Liver (tissue), 9 donors: ENCODE data around the gene FUNDC2. TPM values are rescaled to one million over a fixed set of nuclear protein-coding genes. Genes with fewer than 3 reads are reported as not detected.

Experiments used
- DNase-seq: peaks from one replicate; pipeline ENCODE4 v3.0.0-alpha.2; 2017; ENCODE audit warnings: low spot score
- H3K27ac ChIP-seq, 2 donors: one replicate each; pipeline ENCODE4 v1.7.0; 2013; ENCODE audit warnings: inconsistent platforms in 2 of 2, low read length in 2 of 2, control low read depth in 1 of 2, low read depth in 1 of 2, mild to moderate bottlenecking in 1 of 2
- H3K27me3 ChIP-seq, 4 donors: one replicate each; pipeline versions ENCODE4 v1.6.1 to v1.7.0; 2013; ENCODE audit warnings: low read length in 3 of 4, inconsistent platforms in 1 of 4, mild to moderate bottlenecking in 1 of 4, moderate library complexity in 1 of 4; ENCODE audit not compliant: control insufficient read depth in 4 of 4, insufficient read depth in 4 of 4
- H3K36me3 ChIP-seq, 4 donors: one replicate each; pipeline versions ENCODE4 v1.6.1 to v1.7.0; 2013; ENCODE audit warnings: low read length in 3 of 4, mild to moderate bottlenecking in 3 of 4, low read depth in 1 of 4, moderate library complexity in 1 of 4; ENCODE audit not compliant: control insufficient read depth in 4 of 4, insufficient read depth in 3 of 4
- H3K4me1 ChIP-seq, 4 donors: one replicate each; pipeline versions ENCODE4 v1.6.1 to v1.7.0; 2013; ENCODE audit warnings: low read length in 3 of 4, mild to moderate bottlenecking in 3 of 4, moderate library complexity in 1 of 4; ENCODE audit not compliant: control insufficient read depth in 4 of 4, insufficient read depth in 4 of 4
- H3K4me3 ChIP-seq, 3 donors: one replicate each; pipeline versions ENCODE4 v1.6.1 to v1.7.0; 2013; ENCODE audit warnings: low read length in 3 of 3, control low read depth in 1 of 3, low read depth in 1 of 3, mild to moderate bottlenecking in 1 of 3
- H3K9ac ChIP-seq, 2 donors: one replicate each; pipeline ENCODE4 v1.7.0; 2013; ENCODE audit warnings: low read length in 2 of 2, mild to moderate bottlenecking in 2 of 2, moderate library complexity in 2 of 2, control low read depth in 1 of 2, low read depth in 1 of 2
- H3K9me3 ChIP-seq, 4 donors: one replicate each; pipeline versions ENCODE4 v1.6.1 to v1.7.0; 2013; ENCODE audit warnings: low read length in 3 of 4; ENCODE audit not compliant: control insufficient read depth in 4 of 4
- ATF3 ChIP-seq: IDR thresholded peaks from 2 replicates; pipeline ENCODE4 v1.6.1; 2016; ENCODE audit warnings: antibody characterized with exemption
- CTCF ChIP-seq: fragments of 150-350 bp; IDR thresholded peaks from 2 replicates; pipeline ENCODE4 v1.5.1; 2017; ENCODE audit warnings: improper control_type of control experiment, low read depth, low read length; ENCODE audit not compliant: missing input control
- FOXA1 ChIP-seq: IDR thresholded peaks from 2 replicates; pipeline ENCODE4 v1.6.1; 2016; ENCODE audit warnings: antibody characterized with exemption
- FOXA2 ChIP-seq: IDR thresholded peaks from 2 replicates; pipeline ENCODE4 v1.6.1; 2016; ENCODE audit warnings: antibody characterized with exemption
- GABPA ChIP-seq, 2 donors: IDR thresholded peaks in 1 of 2; conservative IDR thresholded peaks in 1 of 2; 2 replicates each; pipeline ENCODE4 v1.6.1; 2016; ENCODE audit warnings: antibody characterized with exemption in 2 of 2, mild to moderate bottlenecking in 1 of 2, moderate library complexity in 1 of 2
- HNF4G ChIP-seq: IDR thresholded peaks from 2 replicates; pipeline ENCODE4 v1.6.1; 2016; ENCODE audit warnings: antibody characterized with exemption
- JUND ChIP-seq, 2 donors: IDR thresholded peaks; 2 replicates each; pipeline ENCODE4 v1.6.1; 2016; ENCODE audit warnings: antibody characterized with exemption in 2 of 2
- MAX ChIP-seq: IDR thresholded peaks from 2 replicates; pipeline ENCODE4 v1.6.1; 2016; ENCODE audit warnings: antibody characterized with exemption
- NR2F2 ChIP-seq: IDR thresholded peaks from 2 replicates; pipeline ENCODE4 v1.6.1; 2016; ENCODE audit warnings: antibody characterized with exemption
- RAD21 ChIP-seq, 2 donors: IDR thresholded peaks; 2 replicates each; pipeline ENCODE4 v1.6.1; 2016; ENCODE audit warnings: antibody characterized with exemption in 2 of 2, mild to moderate bottlenecking in 2 of 2
- REST ChIP-seq: IDR thresholded peaks from 2 replicates; pipeline ENCODE4 v1.6.1; 2016; ENCODE audit warnings: antibody characterized with exemption, mild to moderate bottlenecking
- RXRA ChIP-seq, 2 donors: IDR thresholded peaks; 2 replicates each; pipeline ENCODE4 v1.6.1; 2017 to 2018; ENCODE audit warnings: antibody characterized with exemption in 2 of 2, mild to moderate bottlenecking in 1 of 2
- SP1 ChIP-seq: IDR thresholded peaks from 2 replicates; pipeline ENCODE4 v1.6.1; 2018; ENCODE audit warnings: antibody characterized with exemption, mild to moderate bottlenecking
- TAF1 ChIP-seq: conservative IDR thresholded peaks from 2 replicates; pipeline ENCODE4 v1.6.1; 2016; ENCODE audit warnings: antibody characterized with exemption, mild to moderate bottlenecking
- YY1 ChIP-seq: IDR thresholded peaks from 2 replicates; pipeline ENCODE4 v1.6.1; 2016; ENCODE audit warnings: antibody characterized with exemption, mild to moderate bottlenecking
- ZBTB33 ChIP-seq: IDR thresholded peaks from 2 replicates; pipeline ENCODE4 v1.6.1; 2016; ENCODE audit warnings: antibody characterized with exemption
- WGBS: extraction: QIAGEN DNeasy Blood & Tissue Kit; methylation state at CpG from one replicate; pipeline ENCODE4 v1.1.7; 2013; 5-methylcytosine and 5-hydroxymethylcytosine counted together
- polyA plus RNA-seq, 2 donors: library from polyadenylated mRNA; stranded (reverse) in 1 of 2; unstranded in 1 of 2; fragments of 200-250 nt in 1 of 2; fragments of >200 nt in 1 of 2; fragmentation: Nextera tagmentation in 1 of 2; extraction: Ambion mirVana in 1 of 2; gene quantifications; one replicate each; pipeline versions ENCODE4 v1.2.1 to v1.2.3, GENCODE V29; 2013 to 2015
- total RNA-seq, 2 donors: library from RNA; depleted of rRNA; stranded (reverse); fragments of >200 nt; gene quantifications; one replicate each; pipeline ENCODE4 v1.2.3, GENCODE V29; 2014
- donor health status: healthy.
- donor health status: healthy.
- donor health status: healthy.
- donor health status: healthy.
- donor health status: healthy.

FUNDC2 gene
- total and polyA plus RNA-seq, 4 donors: 19.4 to 79.8 (median 40.8) TPM

- Histone ChIP-seq H3K9me3 (no peaks in the 10 kb centered on the region), H3K36me3 (no peaks in the 10 kb centered on the region), H3K27ac (no peak within 1 kb of the TSS), H3K4me1 (no peaks in the 10 kb centered on the region), H3K27me3 (no peaks in the 10 kb centered on the region), H3K9ac (peak within 1 kb of the TSS in 1 of 2 donors; percentile 36), H3K4me3 (peak within 1 kb of the TSS in 1 of 3 donors; percentile 35)
- 36% methylated on average over 1 of the region's 1 CpG for WGBS
- DNase-seq: no peak
- TF ChIP-seq TAF1: no peak
- no peak for TF ChIP-seq FOXA1
- TF ChIP-seq YY1: no peak
- no peak for TF ChIP-seq NR2F2
- no peak for TF ChIP-seq JUND (IDR thresholded peaks at IDR 0.05)
- no peak for TF ChIP-seq FOXA2
- TF ChIP-seq HNF4G: no peak
- TF ChIP-seq ZBTB33: no peak
- no peak for TF ChIP-seq GABPA (IDR thresholded peaks at IDR 0.05 in 1 of 2, conservative IDR thresholded peaks at IDR 0.05 in 1 of 2)
- TF ChIP-seq REST: no peak
- no peak for TF ChIP-seq RAD21 (IDR thresholded peaks at IDR 0.05)
- TF ChIP-seq CTCF: no peak
- no peak for TF ChIP-seq RXRA (IDR thresholded peaks at IDR 0.05)
- no peak for TF ChIP-seq SP1
- no peak for TF ChIP-seq MAX
- no peak for TF ChIP-seq ATF3
Observed at GRCh38 chrX:155022585-155022984, 4.1 kb upstream of the FUNDC2 start, which contains the start of gene F8. Gene F8, minus strand, starts transcription at chrX:155022723. Its CDS starts 171 bp downstream, at chrX:155022552.
